ENCODE data around the gene MDK. TPM values are rescaled to one million over a fixed set of nuclear protein-coding genes. Genes with fewer than 3 reads are reported as not detected.

MDK gene
- total RNA-seq, 5 donors from 2014 or later (not counting 1 experiment from before 2014, with no cell fraction given), result 5.8 to 8.6 (median 8.3) TPM

GRCh38 chr11:46393231-46393616 is 11.8 kb downstream of the MDK start:
- no peak overlapping the region for H3K4me3 ChIP-seq (ENCODE audit: control insufficient read depth in 1 of 2, extremely low read depth in 1 of 2, low read length in 1 of 2)
- ATAC-seq (replicated peaks in 1 of 4) (no peak), DNase-seq (no peak)
- Mint-ChIP-seq H3K36me3 (peaks cover 19% of the 10 kb centered on the region), H3K27ac (no peak overlapping the region), H3K9me3 (no peaks in the 10 kb centered on the region), H3K4me3 (peak overlapping the region; percentile 57 to 81 (median 64)), H3K4me1 (peaks cover 21 to 31% (median 25%) of the 10 kb centered on the region in 3 donors), H3K27me3 (peaks cover 12 to 32% of the 10 kb centered on the region in 2 donors)
- peaks cover 7 to 51% of the 10 kb centered on the region in 2 experiments for H3K27me3 ChIP-seq (replicated peaks in 1 of 2; ENCODE audit: control insufficient read depth in 2 of 2, extremely low read depth in 1 of 2, insufficient read depth in 2 of 2, low read length in 1 of 2)
- H3K9me3 ChIP-seq, result no peaks in the 10 kb centered on the region
- peaks cover 8 to 10% of the 10 kb centered on the region in 2 donors for H3K36me3 ChIP-seq (ENCODE audit: control insufficient read depth in 2 of 2, extremely low read depth in 1 of 2, insufficient read depth in 1 of 2, low read length in 1 of 2)
- POLR2A ChIA-PET, result no interaction called here
- H3K4me1 ChIP-seq (ENCODE audit: control insufficient read depth in 1 of 2, extremely low read depth in 1 of 2, insufficient read depth in 2 of 2, low read length in 2 of 2), result peaks cover 9 to 43% of the 10 kb centered on the region in 2 experiments
- no peak overlapping the region for H3K27ac ChIP-seq (ENCODE audit: low read length)
- CTCF ChIA-PET, result interaction anchor here in 1 of 2 donors (1.0 kb wide), 1 partner anchor 427 kb away, joined by 3 read pairs; no protein-coding TSS in a partner anchor
- no CpG with 5 or more reads among the region's 4 CpGs for WGBS (ENCODE audit: insufficient coverage)

- H3K9me3 Mint-ChIP-seq, result no peaks in the 10 kb centered on the region
These were observed 12.3 kb downstream of the MDK start for GRCh38 chr11:46393759-46394158.

GRCh38 chr11:46397526-46397925 is 16.1 kb downstream of the MDK start:
- Mint-ChIP-seq H3K4me1 (peaks cover 6 to 12% (median 7%) of the 10 kb centered on the region in 3 donors), H3K27ac (no peak overlapping the region), H3K4me3 (no peak overlapping the region), H3K36me3 (peaks cover 36% of the 10 kb centered on the region), H3K27me3 (peaks cover 7% of the 10 kb centered on the region in 2 donors), H3K9me3 (no peaks in the 10 kb centered on the region)
- no peaks in the 10 kb centered on the region for H3K9me3 ChIP-seq
- peaks cover 0 to 9% of the 10 kb centered on the region in 2 experiments for H3K4me1 ChIP-seq (ENCODE audit: control insufficient read depth in 1 of 2, extremely low read depth in 1 of 2, insufficient read depth in 2 of 2, low read length in 2 of 2)
- no peak overlapping the region for H3K27ac ChIP-seq (ENCODE audit: low read length)
- CTCF ChIA-PET, result no interaction called here
- DNase-seq (no peak), ATAC-seq (replicated peaks in 1 of 4) (no peak)
- WGBS (ENCODE audit: insufficient coverage), result 97% methylated on average over 12 of the region's 19 CpGs
- H3K36me3 ChIP-seq (ENCODE audit: control insufficient read depth in 2 of 2, extremely low read depth in 1 of 2, insufficient read depth in 1 of 2, low read length in 1 of 2), result peaks cover 10 to 19% of the 10 kb centered on the region in 2 donors
- no peak overlapping the region for H3K4me3 ChIP-seq (ENCODE audit: control insufficient read depth in 1 of 2, extremely low read depth in 1 of 2, low read length in 1 of 2)
- H3K27me3 ChIP-seq (replicated peaks in 1 of 2; ENCODE audit: control insufficient read depth in 2 of 2, extremely low read depth in 1 of 2, insufficient read depth in 2 of 2, low read length in 1 of 2), result peaks cover 0 to 13% of the 10 kb centered on the region in 2 experiments
- POLR2A ChIA-PET, result no interaction called here

More at GRCh38 chr11:46393759-46394158, 12.3 kb downstream of the MDK start:
- Mint-ChIP-seq H3K36me3 (peaks cover 21% of the 10 kb centered on the region), H3K4me3 (no peak overlapping the region), H3K27ac (no peak overlapping the region), H3K4me1 (peaks cover 18 to 27% (median 20%) of the 10 kb centered on the region in 3 donors), H3K27me3 (peaks cover 8 to 28% of the 10 kb centered on the region in 2 donors)
- H3K9me3 ChIP-seq, result no peaks in the 10 kb centered on the region
- ATAC-seq (replicated peaks in 1 of 4) (no peak), DNase-seq (no peak)
- no peak overlapping the region for H3K27ac ChIP-seq (ENCODE audit: low read length)
- no peak overlapping the region for H3K4me3 ChIP-seq (ENCODE audit: control insufficient read depth in 1 of 2, extremely low read depth in 1 of 2, low read length in 1 of 2)
- peaks cover 8 to 10% of the 10 kb centered on the region in 2 donors for H3K36me3 ChIP-seq (ENCODE audit: control insufficient read depth in 2 of 2, extremely low read depth in 1 of 2, insufficient read depth in 1 of 2, low read length in 1 of 2)
- H3K27me3 ChIP-seq (replicated peaks in 1 of 2; ENCODE audit: control insufficient read depth in 2 of 2, extremely low read depth in 1 of 2, insufficient read depth in 2 of 2, low read length in 1 of 2), result peaks cover 7 to 46% of the 10 kb centered on the region in 2 experiments
- POLR2A ChIA-PET, result no interaction called here
- CTCF ChIA-PET, result no interaction called here
- WGBS (ENCODE audit: insufficient coverage), result no CpG with 5 or more reads among the region's 4 CpGs
- H3K4me1 ChIP-seq (ENCODE audit: control insufficient read depth in 1 of 2, extremely low read depth in 1 of 2, insufficient read depth in 2 of 2, low read length in 2 of 2), result peaks cover 9 to 42% of the 10 kb centered on the region in 2 experiments

GRCh38 chr11:46402957-46403902 is 21.8 kb downstream of the MDK start:
- ATAC-seq (replicated peaks in 1 of 4) (no peak), DNase-seq (no peak)
- H3K4me3 Mint-ChIP-seq, result no peak overlapping the region
- 100% methylated on average over 3 of the region's 6 CpGs for WGBS (ENCODE audit: insufficient coverage)
- H3K4me3 ChIP-seq (ENCODE audit: control insufficient read depth in 1 of 2, extremely low read depth in 1 of 2, low read length in 1 of 2), result no peak overlapping the region
- CTCF ChIA-PET, result no interaction called here
- no peaks in the 10 kb centered on the region for H3K27me3 Mint-ChIP-seq
- no peaks in the 10 kb centered on the region for H3K4me1 Mint-ChIP-seq
- no peaks in the 10 kb centered on the region for H3K27me3 ChIP-seq (replicated peaks in 1 of 2; ENCODE audit: control insufficient read depth in 2 of 2, extremely low read depth in 1 of 2, insufficient read depth in 2 of 2, low read length in 1 of 2)
- H3K4me1 ChIP-seq (ENCODE audit: control insufficient read depth in 1 of 2, extremely low read depth in 1 of 2, insufficient read depth in 2 of 2, low read length in 2 of 2), result no peaks in the 10 kb centered on the region
- no peaks in the 10 kb centered on the region for H3K9me3 ChIP-seq
- no peaks in the 10 kb centered on the region for H3K9me3 Mint-ChIP-seq
- H3K27ac ChIP-seq (ENCODE audit: low read length), result no peak overlapping the region
- H3K36me3 ChIP-seq (ENCODE audit: control insufficient read depth in 2 of 2, extremely low read depth in 1 of 2, insufficient read depth in 1 of 2, low read length in 1 of 2), result peaks cover 15 to 55% of the 10 kb centered on the region in 2 donors
- no peak overlapping the region for H3K27ac Mint-ChIP-seq
- H3K36me3 Mint-ChIP-seq, result peaks cover 56% of the 10 kb centered on the region
- POLR2A ChIA-PET, result no interaction called here

- Mint-ChIP-seq H3K27me3 (no peaks in the 10 kb centered on the region), H3K4me3 (no peak overlapping the region), H3K36me3 (peaks cover 58% of the 10 kb centered on the region), H3K9me3 (no peaks in the 10 kb centered on the region), H3K27ac (no peak overlapping the region), H3K4me1 (no peaks in the 10 kb centered on the region)
- no peak overlapping the region for H3K27ac ChIP-seq (ENCODE audit: low read length)
- WGBS (ENCODE audit: insufficient coverage), result no CpG with 5 or more reads among the region's 5 CpGs
- ATAC-seq (replicated peaks in 1 of 4), result no peak
- no peaks in the 10 kb centered on the region for H3K27me3 ChIP-seq (replicated peaks in 1 of 2; ENCODE audit: control insufficient read depth in 2 of 2, extremely low read depth in 1 of 2, insufficient read depth in 2 of 2, low read length in 1 of 2)
- ChIA-PET CTCF (interaction anchor here in 1 of 2 donors (0.6 kb wide), 1 partner anchor 101 kb away, joined by 3 read pairs; no protein-coding TSS in a partner anchor), POLR2A (interaction anchor here in 1 of 2 donors (0.5 kb wide), 1 partner anchor 465 kb away, joined by 3 read pairs; no protein-coding TSS in a partner anchor)
- H3K4me3 ChIP-seq (ENCODE audit: control insufficient read depth in 1 of 2, extremely low read depth in 1 of 2, low read length in 1 of 2), result no peak overlapping the region
- DNase-seq, result no peak
- no peaks in the 10 kb centered on the region for H3K4me1 ChIP-seq (ENCODE audit: control insufficient read depth in 1 of 2, extremely low read depth in 1 of 2, insufficient read depth in 2 of 2, low read length in 2 of 2)
- H3K9me3 ChIP-seq, result no peaks in the 10 kb centered on the region
- peaks cover 24 to 68% of the 10 kb centered on the region in 2 donors for H3K36me3 ChIP-seq (ENCODE audit: control insufficient read depth in 2 of 2, extremely low read depth in 1 of 2, insufficient read depth in 1 of 2, low read length in 1 of 2)
These were observed 23.1 kb downstream of the MDK start for GRCh38 chr11:46404476-46405017.

- Mint-ChIP-seq H3K36me3 (peaks cover 55% of the 10 kb centered on the region), H3K27me3 (no peaks in the 10 kb centered on the region), H3K4me3 (no peak overlapping the region), H3K4me1 (no peaks in the 10 kb centered on the region), H3K9me3 (no peaks in the 10 kb centered on the region), H3K27ac (no peak overlapping the region)
- ChIA-PET POLR2A (no interaction called here), CTCF (interaction anchor here in 1 of 2 donors (0.6 kb wide), 1 partner anchor 154 kb away, joined by 3 read pairs; no protein-coding TSS in a partner anchor)
- H3K9me3 ChIP-seq, result no peaks in the 10 kb centered on the region
- no peak overlapping the region for H3K27ac ChIP-seq (ENCODE audit: low read length)
- H3K36me3 ChIP-seq (ENCODE audit: control insufficient read depth in 2 of 2, extremely low read depth in 1 of 2, insufficient read depth in 1 of 2, low read length in 1 of 2), result peaks cover 25 to 69% of the 10 kb centered on the region in 2 donors
- 94% methylated on average over 8 of the region's 10 CpGs for WGBS (ENCODE audit: insufficient coverage)
- no peak overlapping the region for H3K4me3 ChIP-seq (ENCODE audit: control insufficient read depth in 1 of 2, extremely low read depth in 1 of 2, low read length in 1 of 2)
- ATAC-seq (replicated peaks in 1 of 4), result no peak
- no peak for DNase-seq
- no peaks in the 10 kb centered on the region for H3K27me3 ChIP-seq (replicated peaks in 1 of 2; ENCODE audit: control insufficient read depth in 2 of 2, extremely low read depth in 1 of 2, insufficient read depth in 2 of 2, low read length in 1 of 2)
- no peaks in the 10 kb centered on the region for H3K4me1 ChIP-seq (ENCODE audit: control insufficient read depth in 1 of 2, extremely low read depth in 1 of 2, insufficient read depth in 2 of 2, low read length in 2 of 2)
These were observed 26.2 kb downstream of the MDK start for GRCh38 chr11:46407635-46408034.
